Activated CD4-positive, alpha-beta T cell treated with anti-CD3 and anti-CD28 coated beads, Interleukin-2, amount 10 ng/mL, durations not matched to agents 24 days and 14 days (primary cell): ENCODE results near the gene ARRDC2. TPM values are rescaled to one million over a fixed set of nuclear protein-coding genes. Genes with fewer than 3 reads are reported as not detected.
A peak's percentile ranks its signal among the peaks of the same experiment; 100 is the strongest.
"Not testable (repeated sequence)": the region's sequence is repeated elsewhere in the genome, so short reads cannot be mapped to it uniquely, and the experiment has no call there.

Source experiments
- DNase-seq: peaks from one replicate; pipeline ENCODE4 v3.0.0; 2022
- H3K27ac Mint-ChIP-seq: one replicate; pipeline ENCODE4 v1.8.0; 2022; ENCODE audit warnings: mild to moderate bottlenecking, mixed read lengths
- H3K27me3 Mint-ChIP-seq: one replicate; pipeline ENCODE4 v1.8.0; 2022; ENCODE audit warnings: mixed read lengths
- H3K36me3 Mint-ChIP-seq: one replicate; pipeline ENCODE4 v1.8.0; 2022; ENCODE audit warnings: low read depth, mild to moderate bottlenecking, mixed read lengths
- H3K4me1 Mint-ChIP-seq: one replicate; pipeline ENCODE4 v1.8.0; 2021; ENCODE audit warnings: mixed read lengths
- H3K4me3 Mint-ChIP-seq: one replicate; pipeline ENCODE4 v1.8.0; 2022; ENCODE audit warnings: mild to moderate bottlenecking, moderate library complexity, mixed read lengths
- H3K9me3 Mint-ChIP-seq: one replicate; pipeline ENCODE4 v1.8.0; 2021; ENCODE audit warnings: mixed read lengths
- intact Hi-C: fragments of 100-400 bp; cut with micrococcal nuclease; formaldehyde crosslinking; loops from one replicate; pipeline ENCODE4 v1.15.1; 2023
- total RNA-seq: library from RNA; stranded (reverse); gene quantifications from 2 replicates; pipeline ENCODE4 v1.2.3, GENCODE V29; 2022

Gene ARRDC2
- total RNA-seq, 1 donor from 2014 or later = 41.7 TPM

GRCh38 chr19:17977021-17977420, 30.9 kb upstream of the ARRDC2 start:
- intact Hi-C loops = no loop called here
- Mint-ChIP-seq H3K4me3 (no peak overlapping the region), H3K27me3 (peaks cover 17% of the 10 kb centered on the region), H3K9me3 (no peaks in the 10 kb centered on the region), H3K36me3 (no peaks in the 10 kb centered on the region), H3K27ac (no peak overlapping the region), H3K4me1 (no peaks in the 10 kb centered on the region)
- DNase-seq = no peak

- Mint-ChIP-seq H3K36me3 (no peaks in the 10 kb centered on the region), H3K4me1 (no peaks in the 10 kb centered on the region), H3K4me3 (no peak overlapping the region), H3K27ac (no peak overlapping the region), H3K27me3 (peaks cover 17% of the 10 kb centered on the region), H3K9me3 (no peaks in the 10 kb centered on the region)
- DNase-seq = no peak
- intact Hi-C loops = no loop called here
Measured at GRCh38 chr19:17977488-17977887, 30.5 kb upstream of the ARRDC2 start.

- intact Hi-C loops = no loop called here
- Mint-ChIP-seq H3K4me1 (peaks cover 2% of the 10 kb centered on the region), H3K27me3 (peaks cover 15% of the 10 kb centered on the region), H3K9me3 (no peaks in the 10 kb centered on the region), H3K27ac (no peak overlapping the region), H3K4me3 (no peak overlapping the region), H3K36me3 (no peaks in the 10 kb centered on the region)
- DNase-seq = no peak
Measured at GRCh38 chr19:17981611-17982010, 26.4 kb upstream of the ARRDC2 start.

- Mint-ChIP-seq H3K9me3 (no peaks in the 10 kb centered on the region), H3K27ac (no peak overlapping the region), H3K27me3 (peaks cover 15% of the 10 kb centered on the region), H3K4me3 (no peak overlapping the region), H3K36me3 (no peaks in the 10 kb centered on the region), H3K4me1 (peaks cover 2% of the 10 kb centered on the region)
- no peak for DNase-seq
- intact Hi-C loops = no loop called here
Measured at GRCh38 chr19:17982430-17982829, 25.5 kb upstream of the ARRDC2 start.

GRCh38 chr19:17985037-17985818, 22.7 kb upstream of the ARRDC2 start:
- Mint-ChIP-seq H3K27me3 (peaks cover 6% of the 10 kb centered on the region), H3K36me3 (no peaks in the 10 kb centered on the region), H3K4me1 (peaks cover 2% of the 10 kb centered on the region), H3K9me3 (no peaks in the 10 kb centered on the region), H3K4me3 (no peak overlapping the region), H3K27ac (no peak overlapping the region)
- intact Hi-C loops = no loop called here
- DNase-seq = no peak

GRCh38 chr19:17986569-17986968, 21.4 kb upstream of the ARRDC2 start:
- H3K27ac Mint-ChIP-seq, H3K4me1 Mint-ChIP-seq, H3K4me3 Mint-ChIP-seq, H3K9me3 Mint-ChIP-seq, DNase-seq, intact Hi-C loops, H3K36me3 Mint-ChIP-seq, H3K27me3 Mint-ChIP-seq: not testable (repeated sequence)

GRCh38 chr19:17988161-17988560, 19.8 kb upstream of the ARRDC2 start:
- H3K4me1 Mint-ChIP-seq = peaks cover 2% of the 10 kb centered on the region
- H3K9me3 Mint-ChIP-seq = no peaks in the 10 kb centered on the region
- no peaks in the 10 kb centered on the region for H3K27me3 Mint-ChIP-seq
- no peak overlapping the region for H3K4me3 Mint-ChIP-seq
- intact Hi-C loops = no loop called here
- H3K36me3 Mint-ChIP-seq = no peaks in the 10 kb centered on the region
- no peak for DNase-seq
- no peak overlapping the region for H3K27ac Mint-ChIP-seq

GRCh38 chr19:17989425-17990094, 18.4 kb upstream of the ARRDC2 start:
- peaks cover 2% of the 10 kb centered on the region for H3K4me1 Mint-ChIP-seq
- no peaks in the 10 kb centered on the region for H3K9me3 Mint-ChIP-seq
- DNase-seq = peak; percentile 52
- peaks cover 2% of the 10 kb centered on the region for H3K27me3 Mint-ChIP-seq
- no peak overlapping the region for H3K4me3 Mint-ChIP-seq
- H3K36me3 Mint-ChIP-seq = no peaks in the 10 kb centered on the region
- H3K27ac Mint-ChIP-seq = no peak overlapping the region
- intact Hi-C loops = no loop called here

- intact Hi-C loops = no loop called here
- no peak for DNase-seq
- Mint-ChIP-seq H3K4me3 (no peak overlapping the region), H3K27me3 (peaks cover 4% of the 10 kb centered on the region), H3K9me3 (no peaks in the 10 kb centered on the region), H3K4me1 (peaks cover 6% of the 10 kb centered on the region), H3K36me3 (no peaks in the 10 kb centered on the region), H3K27ac (no peak overlapping the region)
Measured at GRCh38 chr19:17993076-17993813, 14.7 kb upstream of the ARRDC2 start.

- no peak overlapping the region for H3K4me3 Mint-ChIP-seq
- intact Hi-C loops = loop anchor here (1.0 kb wide), 3 partner anchors 51 to 138 kb away; partner anchors contain the start of gene RPL18A
- H3K9me3 Mint-ChIP-seq = no peaks in the 10 kb centered on the region
- H3K36me3 Mint-ChIP-seq = peaks cover 4% of the 10 kb centered on the region
- DNase-seq = peak; percentile 96
- H3K4me1 Mint-ChIP-seq = peaks cover 12% of the 10 kb centered on the region
- H3K27me3 Mint-ChIP-seq = peaks cover 4% of the 10 kb centered on the region
- H3K27ac Mint-ChIP-seq = no peak overlapping the region
Measured at GRCh38 chr19:17996826-17997316, 11.1 kb upstream of the ARRDC2 start.

GRCh38 chr19:17997969-17998826, 9.8 kb upstream of the ARRDC2 start:
- Mint-ChIP-seq H3K27me3 (peaks cover 4% of the 10 kb centered on the region), H3K36me3 (peaks cover 14% of the 10 kb centered on the region), H3K4me1 (peaks cover 15% of the 10 kb centered on the region), H3K27ac (no peak overlapping the region), H3K9me3 (no peaks in the 10 kb centered on the region), H3K4me3 (no peak overlapping the region)
- intact Hi-C loops = loop anchor here (1.0 kb wide), 2 partner anchors 52 to 60 kb away; no protein-coding TSS in a partner anchor
- DNase-seq = no peak

GRCh38 chr19:17998827-17999150, 9.2 kb upstream of the ARRDC2 start:
- intact Hi-C loops = no loop called here
- H3K27me3 Mint-ChIP-seq = peaks cover 4% of the 10 kb centered on the region
- peaks cover 15% of the 10 kb centered on the region for H3K4me1 Mint-ChIP-seq
- peak overlapping the region; percentile 71 for H3K27ac Mint-ChIP-seq
- H3K36me3 Mint-ChIP-seq = peaks cover 15% of the 10 kb centered on the region
- DNase-seq = no peak
- no peaks in the 10 kb centered on the region for H3K9me3 Mint-ChIP-seq
- peak overlapping the region; percentile 21 for H3K4me3 Mint-ChIP-seq
